Lower leg skin (tissue), 4 donors: ENCODE results near the gene MAD1L1. TPM values are rescaled to one million over a fixed set of nuclear protein-coding genes. Genes with fewer than 3 reads are reported as not detected.
A peak's percentile ranks its signal among the peaks of the same experiment; 100 is the strongest.

ENCODE experiments used
- DNase-seq, 2 donors: peaks; one replicate each; pipeline ENCODE4 v3.0.0-alpha.2; 2019; ENCODE audit warnings: low spot score in 2 of 2
- H3K4me3 ChIP-seq: fragments of 200-600 bp; sonication (generic); 2 replicates; pipeline ENCODE4 v1.5.1; 2017; ENCODE audit warnings: mild to moderate bottlenecking, low read depth; ENCODE audit not compliant: poor library complexity, severe bottlenecking
- CTCF ChIP-seq, 3 donors: fragments of 450-650 bp; IDR thresholded peaks; one replicate each; pipeline ENCODE4 v1.5.1; 2016; ENCODE audit warnings: antibody characterized with exemption in 3 of 3, mild to moderate bottlenecking in 3 of 3, moderate library complexity in 2 of 3
- POLR2A ChIP-seq, 2 donors: fragments of 450-650 bp; IDR thresholded peaks; one replicate each; pipeline ENCODE4 v1.6.1; 2016 to 2017; ENCODE audit warnings: antibody characterized with exemption in 2 of 2, mild to moderate bottlenecking in 1 of 2, moderate library complexity in 1 of 2
- WGBS, 2 donors: methylation state at CpG; one replicate each; pipeline ENCODE4 v1.1.5; 2018; 5-methylcytosine and 5-hydroxymethylcytosine counted together
- intact Hi-C: fragments of 100-400 bp; cut with DNase I; formaldehyde crosslinking; loops from one replicate; pipeline ENCODE4 v1.15.0; 2023; ENCODE audit warnings: low total_unique reads
- total RNA-seq, 4 donors: library from RNA; depleted of rRNA; stranded (reverse); fragments of >200 nt; gene quantifications; one replicate each; pipeline ENCODE4 v1.1.0, GENCODE V29; 2016

MAD1L1 gene
- total RNA-seq, 4 donors from 2014 or later = 37.7 to 77.8 (median 59.4) TPM

GRCh38 chr7:1856161-1856887, 376.4 kb downstream of the MAD1L1 start:
- intact Hi-C loops = no loop called here
- 92 to 93% methylated on average over 39 to 44 of the region's 45 CpGs for WGBS, 2 donors
- TF ChIP-seq CTCF (IDR thresholded peaks at IDR 0.05) (no peak), POLR2A (IDR thresholded peaks at IDR 0.05) (no peak)
- peak in 1 of 2 donors; percentile 70 for DNase-seq
- H3K4me3 ChIP-seq = no peak overlapping the region

- intact Hi-C loops = no loop called here
These were observed 377.0 kb downstream of the MAD1L1 start for GRCh38 chr7:1855725-1856160.

GRCh38 chr7:1854866-1855724, 377.6 kb downstream of the MAD1L1 start:
- DNase-seq = peak in 1 of 2 donors; percentile 81
- no peak overlapping the region for H3K4me3 ChIP-seq
- intact Hi-C loops = no loop called here
- WGBS, 2 donors = 92 to 95% methylated on average over 41 of the region's 41 CpGs
- no peak for TF ChIP-seq POLR2A (IDR thresholded peaks at IDR 0.05)
- no peak for TF ChIP-seq CTCF (IDR thresholded peaks at IDR 0.05)

More at GRCh38 chr7:1855725-1856160, 377.0 kb downstream of the MAD1L1 start:
- TF ChIP-seq POLR2A (IDR thresholded peaks at IDR 0.05) (no peak), CTCF (IDR thresholded peaks at IDR 0.05) (no peak)
- WGBS, 2 donors = 85 to 95% methylated on average over 14 of the region's 14 CpGs
- H3K4me3 ChIP-seq = no peak overlapping the region
- peak in 1 of 2 donors; percentile 72 for DNase-seq

- no peak for TF ChIP-seq POLR2A (IDR thresholded peaks at IDR 0.05)
- no peak for TF ChIP-seq CTCF (IDR thresholded peaks at IDR 0.05)
- intact Hi-C loops = no loop called here
- 89 to 92% methylated on average over 27 to 33 of the region's 38 CpGs for WGBS, 2 donors
- no peak overlapping the region for H3K4me3 ChIP-seq
- peak in 1 of 2 donors; percentile 80 for DNase-seq
These were observed 378.5 kb downstream of the MAD1L1 start for GRCh38 chr7:1853986-1854865.

GRCh38 chr7:1853431-1853985, 379.2 kb downstream of the MAD1L1 start:
- intact Hi-C loops = no loop called here
- no peak for TF ChIP-seq POLR2A (IDR thresholded peaks at IDR 0.05)
- no peak for TF ChIP-seq CTCF (IDR thresholded peaks at IDR 0.05)
- peak in 1 of 2 donors; percentile 72 for DNase-seq
- H3K4me3 ChIP-seq = no peak overlapping the region
- 93% methylated on average over 11 to 18 of the region's 18 CpGs for WGBS, 2 donors
